Effector memory CD8-positive, alpha-beta T cell (primary cell): ENCODE measurements around the gene FLT3LG.

ENCODE experiments used
- ATAC-seq: fragments of 150-1000 bp; cut with Tn5 transposase; replicated peaks from 2 replicates; pipeline ENCODE4 v1.10.0; 2021; ENCODE audit warnings: mild to moderate bottlenecking, moderate library complexity
- DNase-seq, 3 experiments: peaks; one replicate each; pipeline ENCODE4 v3.0.0; 2021
- H3K27ac Mint-ChIP-seq, 2 donors: one replicate each; pipeline ENCODE4 v1.8.0; 2022; ENCODE audit warnings: mild to moderate bottlenecking in 2 of 2, mixed read lengths in 2 of 2, moderate library complexity in 2 of 2
- H3K27me3 Mint-ChIP-seq, 2 donors: one replicate each; pipeline ENCODE4 v1.8.0; 2022; ENCODE audit warnings: mixed read lengths in 2 of 2
- H3K36me3 Mint-ChIP-seq: one replicate; pipeline ENCODE4 v1.8.0; 2022; ENCODE audit warnings: mild to moderate bottlenecking, moderate library complexity, mixed read lengths; ENCODE audit not compliant: insufficient read depth
- H3K4me1 Mint-ChIP-seq, 2 donors: one replicate each; pipeline ENCODE4 v1.8.0; 2022; ENCODE audit warnings: low read depth in 2 of 2, mixed read lengths in 2 of 2
- H3K4me3 Mint-ChIP-seq, 2 donors: one replicate each; pipeline ENCODE4 v1.8.0; 2022; ENCODE audit warnings: mild to moderate bottlenecking in 2 of 2, mixed read lengths in 2 of 2, moderate library complexity in 2 of 2
- H3K9me3 Mint-ChIP-seq, 2 donors: one replicate each; pipeline ENCODE4 v1.8.0; 2022; ENCODE audit warnings: mixed read lengths in 2 of 2

The FLT3LG gene

GRCh38 chr19:49534632-49535385 lies 60.8 kb downstream of the FLT3LG start:
- ATAC-seq = no peak
- Mint-ChIP-seq H3K36me3 (no peaks in the 10 kb centered on the region), H3K27me3 (no peaks in the 10 kb centered on the region), H3K4me3 (peak overlapping the region; percentile 82 to 83), H3K27ac (peak overlapping the region; percentile 33 to 73), H3K9me3 (no peaks in the 10 kb centered on the region), H3K4me1 (peaks cover 21% of the 10 kb centered on the region in 2 donors)
- DNase-seq = no peak
